Measurements from ENCODE around the gene ZNF761. TPM values are rescaled to one million over a fixed set of nuclear protein-coding genes. Genes with fewer than 3 reads are reported as not detected.

The ZNF761 gene
- 10 to 100 TPM; 13.9 to 14.2 TPM for total RNA-seq

GRCh38 chr19:53431399-53432087 lies at the start of gene ZNF761:
ZNF761 (plus strand) TSS chr19:53431984; CDS start chr19:53447269, 15,285 bp downstream.

DNA sequence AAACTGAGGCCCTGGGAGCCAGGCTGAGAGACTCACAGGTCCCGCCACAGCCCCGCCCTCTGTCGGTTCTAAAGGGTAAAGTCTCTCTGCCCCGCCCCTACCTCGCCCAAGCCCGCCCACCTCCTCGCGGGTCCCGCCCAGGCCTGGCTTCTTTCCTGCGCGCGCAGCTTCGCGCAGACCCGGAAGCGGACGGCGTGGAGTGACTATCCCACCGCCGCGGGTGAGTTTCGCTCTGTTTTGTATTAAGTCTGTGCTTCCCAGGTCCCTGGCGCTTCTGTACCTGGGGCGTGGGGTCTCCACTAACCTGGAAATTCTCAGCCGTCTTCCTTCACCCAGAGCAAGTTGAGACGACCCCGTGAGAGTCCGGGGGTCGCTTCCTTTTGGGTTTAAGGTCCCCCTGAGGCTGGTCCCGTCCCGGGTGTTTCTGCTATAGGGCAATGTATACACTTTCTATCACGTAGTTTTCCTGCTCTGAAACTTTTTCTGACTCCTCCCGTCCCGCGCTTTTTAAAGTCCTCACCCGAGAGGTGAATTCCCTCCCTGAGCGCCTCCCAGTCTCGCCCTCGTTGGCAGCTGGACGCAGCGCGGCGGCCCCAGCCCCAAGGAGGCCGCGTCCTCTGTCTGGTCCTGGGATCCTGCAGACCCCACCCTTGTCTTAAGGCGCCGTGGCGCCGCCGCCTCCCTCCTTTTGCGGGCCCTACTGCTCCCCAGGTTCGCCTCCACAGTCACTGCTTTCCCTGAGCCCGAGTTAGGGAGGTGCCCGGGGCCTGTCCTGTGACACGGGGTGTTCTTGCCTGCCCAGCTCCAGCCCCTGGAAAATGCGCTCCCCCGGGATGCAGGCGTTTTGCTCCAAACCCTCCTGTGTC lies 36.6 kb upstream of the ZNF761 start, which contains the start of gene ZNF765:
ZNF765 (plus strand) TSS at position 176 of the 866 bp plus-strand sequence. CDS start 2,867 bp downstream, outside the sequence.

GRCh38 chr19:53467485-53468262 lies 35.9 kb downstream of the ZNF761 start, which contains the start of gene ZNF813:
ZNF813 (plus strand) TSS chr19:53467733; CDS start chr19:53483823, 16,090 bp downstream.

Other genes with a start within 250 kb of the ZNF761 start
- 1 to 10 TPM; 3.7 to 4.8 TPM for gene ZNF665, start 238.6 kb upstream of the ZNF761 start, total RNA-seq
- gene ZNF677, start 177.1 kb upstream of the ZNF761 start, total RNA-seq = 1 to 10 TPM; 9.1 to 9.4 TPM
- gene VN1R2, start 173.7 kb upstream of the ZNF761 start, total RNA-seq = not detected
- not detected for gene VN1R4, start 164.3 kb upstream of the ZNF761 start, total RNA-seq
- 10 to 100 TPM; 10.4 to 11.0 TPM for gene ZNF845, start 98.2 kb upstream of the ZNF761 start, total RNA-seq
- 10 to 100 TPM; 20.0 to 22.8 TPM for gene ZNF525, start 66.3 kb upstream of the ZNF761 start, total RNA-seq
- 10 to 100 TPM; 14.3 to 15.7 TPM for gene ZNF765, start 36.8 kb upstream of the ZNF761 start, total RNA-seq
- 1 to 10 TPM; 5.8 to 7.1 TPM for gene ZNF813, start 35.7 kb downstream of the ZNF761 start, total RNA-seq
- gene ZNF331, start 106.2 kb downstream of the ZNF761 start, total RNA-seq = 10 to 100 TPM; 17.4 to 18.5 TPM
- not detected for gene DPRX, start 200.0 kb downstream of the ZNF761 start, total RNA-seq